NOMO-1 treated with DMSO at 0.1 percent for 48 hours (cell line): Measurements from ENCODE around the gene CNTN4.
"Not testable (repeated sequence)": the region's sequence is repeated elsewhere in the genome, so short reads cannot be mapped to it uniquely, and the experiment has no call there.

Source experiments
- DNase-seq: peaks from one replicate; lab custom pipeline; 2025; ENCODE audit not compliant: unreplicated experiment; lab: John Stamatoyannopoulos, UW

Gene CNTN4

GRCh38 chr3:2889736-2890135, 791.1 kb downstream of the CNTN4 start:
- DNase-seq, result no peak

GRCh38 chr3:2896308-2896939, 797.8 kb downstream of the CNTN4 start:
- DNase-seq, result no peak

- DNase-seq, result no peak
Measured at GRCh38 chr3:2897821-2898220, 799.2 kb downstream of the CNTN4 start.

- no peak for DNase-seq
Measured at GRCh38 chr3:2898591-2899353, 800.1 kb downstream of the CNTN4 start.

- DNase-seq, result no peak
Measured at GRCh38 chr3:2904054-2904453, 805.4 kb downstream of the CNTN4 start.

- peak; percentile 81 for DNase-seq
Measured at GRCh38 chr3:2908693-2909351, 810.2 kb downstream of the CNTN4 start.

- DNase-seq, result no peak
Measured at GRCh38 chr3:2910997-2911396, 812.3 kb downstream of the CNTN4 start.

GRCh38 chr3:2915826-2916225, 817.2 kb downstream of the CNTN4 start:
- peak; percentile 89 for DNase-seq

GRCh38 chr3:2916640-2917039, 818.0 kb downstream of the CNTN4 start:
- not testable (repeated sequence) for DNase-seq

GRCh38 chr3:2920103-2920502, 821.4 kb downstream of the CNTN4 start:
- DNase-seq, result no peak

GRCh38 chr3:2921452-2921851, 822.8 kb downstream of the CNTN4 start:
- no peak for DNase-seq

GRCh38 chr3:2921903-2922302, 823.2 kb downstream of the CNTN4 start:
- peak; percentile 65 for DNase-seq

GRCh38 chr3:2923390-2923789, 824.7 kb downstream of the CNTN4 start:
- no peak for DNase-seq

- DNase-seq, result no peak
Measured at GRCh38 chr3:2927259-2927658, 828.6 kb downstream of the CNTN4 start.

- no peak for DNase-seq
Measured at GRCh38 chr3:2929574-2929973, 830.9 kb downstream of the CNTN4 start.

- DNase-seq, result no peak
Measured at GRCh38 chr3:2931265-2931664, 832.6 kb downstream of the CNTN4 start.

GRCh38 chr3:2934541-2934940, 835.9 kb downstream of the CNTN4 start:
- DNase-seq, result no peak

- DNase-seq, result peak; percentile 19
Measured at GRCh38 chr3:2937055-2937454, 838.4 kb downstream of the CNTN4 start.

- no peak for DNase-seq
Measured at GRCh38 chr3:2937592-2937991, 838.9 kb downstream of the CNTN4 start.

GRCh38 chr3:2938711-2939110, 840.0 kb downstream of the CNTN4 start:
- no peak for DNase-seq

- no peak for DNase-seq
Measured at GRCh38 chr3:2940062-2940461, 841.4 kb downstream of the CNTN4 start.

- no peak for DNase-seq
Measured at GRCh38 chr3:2944628-2945027, 846.0 kb downstream of the CNTN4 start.
